Measurements from ENCODE around the gene EPN3. TPM values are rescaled to one million over a fixed set of nuclear protein-coding genes. Genes with fewer than 3 reads are reported as not detected.

EPN3 gene
- total RNA-seq, 2 experiments from 2014 or later = 0.28 TPM; not detected in 1

DNA sequence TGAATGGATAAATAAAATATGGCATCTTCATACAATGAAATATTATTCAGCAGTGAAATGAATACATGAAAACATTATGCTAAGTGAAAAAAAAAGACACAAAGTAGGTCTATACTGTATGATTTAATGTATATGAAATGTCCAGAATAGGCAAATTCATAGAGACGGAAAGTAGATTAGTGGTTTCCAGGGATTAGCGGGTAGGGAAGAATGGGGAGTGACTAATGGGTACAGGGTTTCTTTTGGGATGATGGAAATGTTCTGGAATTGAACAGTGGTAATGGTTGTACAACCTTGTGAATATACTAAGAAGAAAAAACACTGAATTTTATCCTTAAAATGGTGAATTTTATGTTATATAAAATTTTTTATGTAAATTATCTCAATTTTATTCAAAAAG lies 32.8 kb upstream of the EPN3 start:
- TF ChIP-seq, protein P1, sequence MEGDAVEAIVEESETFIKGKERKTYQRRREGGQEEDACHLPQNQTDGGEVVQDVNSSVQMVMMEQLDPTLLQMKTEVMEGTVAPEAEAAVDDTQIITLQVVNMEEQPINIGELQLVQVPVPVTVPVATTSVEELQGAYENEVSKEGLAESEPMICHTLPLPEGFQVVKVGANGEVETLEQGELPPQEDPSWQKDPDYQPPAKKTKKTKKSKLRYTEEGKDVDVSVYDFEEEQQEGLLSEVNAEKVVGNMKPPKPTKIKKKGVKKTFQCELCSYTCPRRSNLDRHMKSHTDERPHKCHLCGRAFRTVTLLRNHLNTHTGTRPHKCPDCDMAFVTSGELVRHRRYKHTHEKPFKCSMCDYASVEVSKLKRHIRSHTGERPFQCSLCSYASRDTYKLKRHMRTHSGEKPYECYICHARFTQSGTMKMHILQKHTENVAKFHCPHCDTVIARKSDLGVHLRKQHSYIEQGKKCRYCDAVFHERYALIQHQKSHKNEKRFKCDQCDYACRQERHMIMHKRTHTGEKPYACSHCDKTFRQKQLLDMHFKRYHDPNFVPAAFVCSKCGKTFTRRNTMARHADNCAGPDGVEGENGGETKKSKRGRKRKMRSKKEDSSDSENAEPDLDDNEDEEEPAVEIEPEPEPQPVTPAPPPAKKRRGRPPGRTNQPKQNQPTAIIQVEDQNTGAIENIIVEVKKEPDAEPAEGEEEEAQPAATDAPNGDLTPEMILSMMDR (conservative IDR thresholded peaks at IDR 0.05; ENCODE audit: low read length) = no peak
- TF ChIP-seq EZH2phosphoT487 (IDR thresholded peaks at IDR 0.05; ENCODE audit: borderline replicate concordance, low read depth, low read length) = no peak
- Histone ChIP-seq H3K9me3 (ENCODE audit: low read length) (peaks cover 4% of the 10 kb centered on the region; the same call in 1 of the 2 replicates), H3K9me2 (ENCODE audit: insufficient read depth, low read length) (no peaks in the 10 kb centered on the region), H3K27ac (ENCODE audit: low read depth, low read length, poor library complexity, severe bottlenecking) (no peak overlapping the region), H3K36me3 (ENCODE audit: insufficient read depth, low read length) (no peaks in the 10 kb centered on the region), H4K20me1 (ENCODE audit: insufficient read depth, low read length) (no peaks in the 10 kb centered on the region), H3K4me3 (ENCODE audit: low read depth, low read length, poor library complexity, severe bottlenecking) (no peak overlapping the region), H3K4me2 (ENCODE audit: low read length) (no peak overlapping the region), H3K4me1 (ENCODE audit: insufficient read depth, low read length, poor library complexity, severe bottlenecking) (no peaks in the 10 kb centered on the region), H2AFZ (ENCODE audit: low read length) (no peak overlapping the region), H3K79me2 (ENCODE audit: insufficient read depth, low read depth, low read length) (no peaks in the 10 kb centered on the region)
- BruUV-seq (replicated peaks) = no TSS peak
- ChIA-PET POLR2A (no interaction called here), CTCF (ENCODE audit: unreplicated experiment) (no interaction called here)
- DNase-seq (ENCODE audit: low spot score) = no peak
- intact Hi-C loops (cut with micrococcal nuclease; ENCODE audit: unreplicated experiment) = no loop called here

DNA sequence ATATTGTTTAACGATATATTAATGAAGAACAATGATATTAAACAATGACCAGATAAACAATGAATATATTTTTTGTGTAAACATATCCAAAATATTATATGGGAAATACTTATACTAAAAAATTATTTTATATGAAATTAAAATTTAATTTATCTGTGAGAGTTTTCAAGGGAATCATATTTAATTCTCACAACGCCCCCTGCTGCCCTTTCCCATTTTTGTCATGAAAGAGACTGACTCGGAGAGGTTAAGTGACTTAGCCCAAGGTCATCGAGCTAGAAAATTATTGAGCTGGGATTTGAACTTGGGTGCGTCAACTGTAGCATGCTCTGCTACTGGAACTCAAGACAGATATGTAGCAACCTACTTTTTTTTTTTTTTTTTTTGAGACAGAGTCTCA lies 31.5 kb upstream of the EPN3 start:
- CTCF ChIA-PET (ENCODE audit: unreplicated experiment) = no interaction called here
- Histone ChIP-seq H2AFZ (ENCODE audit: low read length) (no peak overlapping the region), H3K9me3 (ENCODE audit: low read length) (peaks cover 4% of the 10 kb centered on the region; the same call in 1 of the 2 replicates), H4K20me1 (ENCODE audit: insufficient read depth, low read length) (no peaks in the 10 kb centered on the region), H3K4me1 (ENCODE audit: insufficient read depth, low read length, poor library complexity, severe bottlenecking) (no peaks in the 10 kb centered on the region), H3K36me3 (ENCODE audit: insufficient read depth, low read length) (no peaks in the 10 kb centered on the region), H3K27ac (ENCODE audit: low read depth, low read length, poor library complexity, severe bottlenecking) (no peak overlapping the region), H3K79me2 (ENCODE audit: insufficient read depth, low read depth, low read length) (no peaks in the 10 kb centered on the region), H3K4me3 (ENCODE audit: low read depth, low read length, poor library complexity, severe bottlenecking) (no peak overlapping the region), H3K4me2 (ENCODE audit: low read length) (no peak overlapping the region), H3K9me2 (ENCODE audit: insufficient read depth, low read length) (no peaks in the 10 kb centered on the region)
- intact Hi-C loops (cut with micrococcal nuclease; ENCODE audit: unreplicated experiment) = no loop called here
- POLR2A ChIA-PET = interaction anchor here (0.7 kb wide), 1 partner anchor 41 kb away, joined by 3 read pairs; no protein-coding TSS in a partner anchor
- TF ChIP-seq, protein P1 (conservative IDR thresholded peaks at IDR 0.05; ENCODE audit: low read length) = peak; percentile 75
- no peak for TF ChIP-seq EZH2phosphoT487 (IDR thresholded peaks at IDR 0.05; ENCODE audit: borderline replicate concordance, low read depth, low read length)
- peak; percentile 37 for DNase-seq (ENCODE audit: low spot score)
- BruUV-seq (replicated peaks) = no TSS peak

DNA sequence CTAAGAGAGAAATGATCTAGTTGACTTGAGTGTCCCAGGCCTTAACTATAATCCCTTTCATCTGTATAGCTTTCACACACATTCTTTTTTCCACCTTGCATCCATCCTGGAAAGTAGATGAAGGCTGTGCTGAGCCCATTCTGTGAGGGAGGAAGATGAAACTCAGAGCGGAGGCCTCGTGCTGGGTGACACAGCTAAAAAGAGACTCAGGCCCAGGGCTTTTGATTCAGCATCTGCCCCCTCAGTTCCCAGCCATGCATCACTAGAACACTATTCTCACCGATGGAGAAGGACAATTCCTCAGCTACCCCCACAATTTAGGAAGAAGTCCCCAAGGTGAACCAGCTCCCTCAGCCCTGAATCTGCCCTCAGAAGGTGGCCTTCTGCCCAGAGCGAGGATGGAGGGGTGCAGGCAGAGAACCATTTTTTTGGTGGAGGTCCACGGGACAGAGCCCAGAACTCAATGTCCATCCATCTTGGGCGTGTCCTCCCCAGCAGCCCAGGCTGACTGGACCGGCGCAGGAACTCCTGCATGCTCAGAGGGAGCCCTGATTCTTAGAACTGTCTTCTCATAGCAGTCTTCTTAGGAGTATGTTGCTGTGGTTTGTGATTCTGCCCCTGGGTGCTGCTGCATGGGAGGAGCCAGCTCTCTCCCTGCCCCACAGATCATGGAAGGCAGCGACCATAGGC lies 30.1 kb upstream of the EPN3 start:
- no peak for DNase-seq (ENCODE audit: low spot score)
- H3K4me1 ChIP-seq (ENCODE audit: insufficient read depth, low read length, poor library complexity, severe bottlenecking) = peaks cover 2% of the 10 kb centered on the region
- no peak overlapping the region for H3K27ac ChIP-seq (ENCODE audit: low read depth, low read length, poor library complexity, severe bottlenecking)
- no peak overlapping the region for H3K4me3 ChIP-seq (ENCODE audit: low read depth, low read length, poor library complexity, severe bottlenecking)
- no peaks in the 10 kb centered on the region for H4K20me1 ChIP-seq (ENCODE audit: insufficient read depth, low read length)
- no peaks in the 10 kb centered on the region for H3K9me2 ChIP-seq (ENCODE audit: insufficient read depth, low read length)
- CTCF ChIA-PET (ENCODE audit: unreplicated experiment) = no interaction called here
- H3K79me2 ChIP-seq (ENCODE audit: insufficient read depth, low read depth, low read length) = no peaks in the 10 kb centered on the region
- H2AFZ ChIP-seq (ENCODE audit: low read length) = no peak overlapping the region
- H3K36me3 ChIP-seq (ENCODE audit: insufficient read depth, low read length) = no peaks in the 10 kb centered on the region
- H3K9me3 ChIP-seq (ENCODE audit: low read length) = peaks cover 4% of the 10 kb centered on the region; the same call in 1 of the 2 replicates
- TF ChIP-seq EZH2phosphoT487 (IDR thresholded peaks at IDR 0.05; ENCODE audit: borderline replicate concordance, low read depth, low read length) = no peak
- TF ChIP-seq, protein P1 (conservative IDR thresholded peaks at IDR 0.05; ENCODE audit: low read length) = no peak
- no TSS peak for BruUV-seq (replicated peaks)
- POLR2A ChIA-PET = no interaction called here
- H3K4me2 ChIP-seq (ENCODE audit: low read length) = no peak overlapping the region
- intact Hi-C loops (cut with micrococcal nuclease; ENCODE audit: unreplicated experiment) = no loop called here

All from OCI-LY7 (cell line).